ENCODE data around the gene PCK2.

PCK2 gene

DNA sequence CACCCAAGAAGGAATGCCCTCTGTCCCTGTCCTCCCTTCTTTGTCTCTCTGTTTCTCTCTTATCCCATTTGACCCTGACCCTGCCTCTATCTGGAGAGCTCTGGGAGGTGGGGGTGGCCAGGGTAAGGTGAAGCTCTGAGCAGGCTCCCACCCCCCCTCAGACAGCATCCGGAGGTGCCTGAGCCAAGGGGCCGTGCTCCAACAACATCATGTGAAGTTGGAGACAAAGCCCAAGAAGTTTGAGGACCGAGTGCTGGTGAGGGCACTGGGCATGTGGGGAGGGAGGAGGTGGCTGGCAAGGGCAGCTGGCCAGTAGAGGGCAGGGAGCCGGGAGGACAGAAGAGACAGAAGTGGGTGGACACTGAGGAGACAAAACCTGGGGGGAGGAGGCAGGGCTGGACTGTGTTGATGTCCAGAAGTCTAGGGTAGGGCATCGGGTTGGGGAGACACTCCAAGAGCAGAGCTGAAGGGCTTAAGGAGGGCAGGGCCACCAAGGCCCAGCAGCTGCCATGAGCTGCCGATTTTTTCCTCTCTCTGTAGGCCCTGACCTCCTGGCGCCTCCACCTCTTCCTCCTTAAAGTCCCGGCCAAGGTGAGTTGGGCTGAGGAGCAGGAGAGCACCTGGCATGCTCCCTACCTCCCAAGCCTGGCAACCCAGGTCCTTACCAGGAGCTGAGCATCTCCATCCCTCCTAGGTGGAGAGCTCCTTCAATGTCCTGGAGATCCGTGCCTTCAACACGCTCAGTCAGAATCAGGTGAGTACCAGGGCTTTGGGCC, 40.4 kb upstream of the PCK2 start:
- Histone ChIP-seq H3K9me2 (replicated peaks; ENCODE audit: low read depth, low read length) (no peaks in the 10 kb centered on the region), H3F3A (ENCODE audit: low read depth) (no peaks in the 10 kb centered on the region), H4K20me1 (ENCODE audit: insufficient read depth, low read length, poor library complexity, severe bottlenecking) (no peaks in the 10 kb centered on the region), H3K27me3 (ENCODE audit: insufficient read depth, low read length, poor library complexity, severe bottlenecking) (no peaks in the 10 kb centered on the region), H3K9ac (ENCODE audit: low read depth, low read length, poor library complexity, severe bottlenecking) (no peak overlapping the region), H3K4me3 (ENCODE audit: low read length, poor library complexity, severe bottlenecking) (no peak overlapping the region), H3K4me1 (ENCODE audit: insufficient read depth, low read length, poor library complexity, severe bottlenecking) (peaks cover 17% of the 10 kb centered on the region), H3K79me2 (ENCODE audit: insufficient read depth, low read length) (no peaks in the 10 kb centered on the region), H3K9me3 (ENCODE audit: insufficient read depth, low read depth, low read length) (no peaks in the 10 kb centered on the region), H2AFZ (ENCODE audit: low read length) (no peak overlapping the region), H3K4me2 (ENCODE audit: low read depth, low read length, poor library complexity, severe bottlenecking) (no peak overlapping the region), H3K36me3 (ENCODE audit: insufficient read depth, low read length) (no peaks in the 10 kb centered on the region)
- TF ChIP-seq CTCF (conservative IDR thresholded peaks at IDR 0.05; ENCODE audit: low read length): no peak
- no peak for TF ChIP-seq EZH2phosphoT487 (IDR thresholded peaks at IDR 0.05; ENCODE audit: borderline replicate concordance)

DNA sequence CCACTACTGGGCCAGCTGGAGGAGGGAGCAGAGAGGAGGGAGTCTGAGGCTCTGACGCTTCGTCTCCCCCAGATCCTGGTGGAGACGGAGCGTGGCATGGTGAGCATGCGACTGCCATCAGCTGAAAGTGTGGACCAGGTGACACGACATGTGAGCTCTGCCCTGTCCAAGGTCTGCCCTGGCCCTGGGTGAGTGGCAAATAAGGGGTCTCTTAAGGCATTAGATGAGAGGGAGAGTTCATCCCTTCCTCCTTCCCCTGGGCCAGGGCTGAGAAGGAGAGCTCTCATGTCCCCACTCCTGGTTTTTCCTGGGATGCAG, 39.8 kb upstream of the PCK2 start:
- Histone ChIP-seq H4K20me1 (ENCODE audit: insufficient read depth, low read length, poor library complexity, severe bottlenecking) (no peaks in the 10 kb centered on the region), H3F3A (ENCODE audit: low read depth) (no peaks in the 10 kb centered on the region), H3K9me3 (ENCODE audit: insufficient read depth, low read depth, low read length) (no peaks in the 10 kb centered on the region), H3K79me2 (ENCODE audit: insufficient read depth, low read length) (no peaks in the 10 kb centered on the region), H3K4me2 (ENCODE audit: low read depth, low read length, poor library complexity, severe bottlenecking) (no peak overlapping the region), H3K4me1 (ENCODE audit: insufficient read depth, low read length, poor library complexity, severe bottlenecking) (peaks cover 17% of the 10 kb centered on the region), H3K27me3 (ENCODE audit: insufficient read depth, low read length, poor library complexity, severe bottlenecking) (no peaks in the 10 kb centered on the region), H3K9ac (ENCODE audit: low read depth, low read length, poor library complexity, severe bottlenecking) (no peak overlapping the region), H3K9me2 (replicated peaks; ENCODE audit: low read depth, low read length) (no peaks in the 10 kb centered on the region), H3K4me3 (ENCODE audit: low read length, poor library complexity, severe bottlenecking) (no peak overlapping the region), H2AFZ (ENCODE audit: low read length) (no peak overlapping the region), H3K36me3 (ENCODE audit: insufficient read depth, low read length) (no peaks in the 10 kb centered on the region)
- TF ChIP-seq CTCF (conservative IDR thresholded peaks at IDR 0.05; ENCODE audit: low read length) (no peak), EZH2phosphoT487 (IDR thresholded peaks at IDR 0.05; ENCODE audit: borderline replicate concordance) (no peak)

DNA sequence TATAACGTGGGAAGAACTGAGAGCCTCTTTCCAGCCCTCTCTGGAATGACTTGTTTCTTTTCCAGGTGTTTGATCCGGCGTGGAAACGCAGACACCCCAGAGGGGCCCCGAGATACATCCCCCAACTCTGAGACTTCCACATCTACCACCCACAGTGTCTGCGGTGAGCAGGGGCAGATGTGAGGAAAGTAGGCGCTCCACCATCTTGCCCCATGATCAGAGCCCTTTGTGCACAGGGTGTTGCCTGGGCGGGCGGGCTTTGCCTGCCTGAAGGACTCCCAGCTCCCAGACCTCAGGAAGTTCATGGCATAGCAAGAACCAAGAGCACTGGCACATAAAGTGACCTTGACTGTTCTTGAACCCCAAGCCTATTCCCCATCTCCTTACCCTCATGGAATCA, 39.5 kb upstream of the PCK2 start:
- Histone ChIP-seq H3K9ac (ENCODE audit: low read depth, low read length, poor library complexity, severe bottlenecking) (no peak overlapping the region), H3F3A (ENCODE audit: low read depth) (no peaks in the 10 kb centered on the region), H3K36me3 (ENCODE audit: insufficient read depth, low read length) (no peaks in the 10 kb centered on the region), H3K4me3 (ENCODE audit: low read length, poor library complexity, severe bottlenecking) (no peak overlapping the region), H3K79me2 (ENCODE audit: insufficient read depth, low read length) (no peaks in the 10 kb centered on the region), H4K20me1 (ENCODE audit: insufficient read depth, low read length, poor library complexity, severe bottlenecking) (no peaks in the 10 kb centered on the region), H3K9me3 (ENCODE audit: insufficient read depth, low read depth, low read length) (no peaks in the 10 kb centered on the region), H3K4me2 (ENCODE audit: low read depth, low read length, poor library complexity, severe bottlenecking) (no peak overlapping the region), H2AFZ (ENCODE audit: low read length) (no peak overlapping the region), H3K4me1 (ENCODE audit: insufficient read depth, low read length, poor library complexity, severe bottlenecking) (peaks cover 17% of the 10 kb centered on the region), H3K27me3 (ENCODE audit: insufficient read depth, low read length, poor library complexity, severe bottlenecking) (no peaks in the 10 kb centered on the region), H3K9me2 (replicated peaks; ENCODE audit: low read depth, low read length) (no peaks in the 10 kb centered on the region)
- TF ChIP-seq EZH2phosphoT487 (IDR thresholded peaks at IDR 0.05; ENCODE audit: borderline replicate concordance) (no peak), CTCF (conservative IDR thresholded peaks at IDR 0.05; ENCODE audit: low read length) (no peak)

Measured in Loucy (cell line).